NCI-H2107 treated with DMSO at 0.1 percent for 48 hours (cell line): Measurements from ENCODE around the gene KBTBD12.

ENCODE experiments used
- DNase-seq: peaks from one replicate; lab custom pipeline; 2025; ENCODE audit not compliant: unreplicated experiment; lab: John Stamatoyannopoulos, UW

KBTBD12 gene

GRCh38 chr3:127984241-127984975 is 69.4 kb downstream of the KBTBD12 start:
- no peak for DNase-seq

- no peak for DNase-seq
Measured at GRCh38 chr3:127985216-127985615, 70.2 kb downstream of the KBTBD12 start.

- no peak for DNase-seq
Measured at GRCh38 chr3:127985655-127986225, 70.7 kb downstream of the KBTBD12 start.

GRCh38 chr3:127986803-127987202 is 71.8 kb downstream of the KBTBD12 start:
- no peak for DNase-seq

- no peak for DNase-seq
Measured at GRCh38 chr3:127987309-127987995, 72.4 kb downstream of the KBTBD12 start.

- DNase-seq = no peak
Measured at GRCh38 chr3:127988770-127989557, 73.9 kb downstream of the KBTBD12 start.

- no peak for DNase-seq
Measured at GRCh38 chr3:127990051-127990450, 75.0 kb downstream of the KBTBD12 start.

GRCh38 chr3:127990461-127990860 is 75.4 kb downstream of the KBTBD12 start:
- no peak for DNase-seq

GRCh38 chr3:127991251-127991650 is 76.2 kb downstream of the KBTBD12 start:
- DNase-seq = no peak

- DNase-seq = no peak
Measured at GRCh38 chr3:127991681-127992080, 76.6 kb downstream of the KBTBD12 start.

GRCh38 chr3:127992127-127992526 is 77.1 kb downstream of the KBTBD12 start:
- no peak for DNase-seq

GRCh38 chr3:127994011-127994410 is 79.0 kb downstream of the KBTBD12 start:
- DNase-seq = no peak

- no peak for DNase-seq
Measured at GRCh38 chr3:127997016-127997415, 82.0 kb downstream of the KBTBD12 start.

- no peak for DNase-seq
Measured at GRCh38 chr3:127997961-127998360, 82.9 kb downstream of the KBTBD12 start.

GRCh38 chr3:127998596-127998995 is 83.6 kb downstream of the KBTBD12 start:
- DNase-seq = no peak

GRCh38 chr3:127999509-128000106 is 84.6 kb downstream of the KBTBD12 start:
- no peak for DNase-seq

- DNase-seq = no peak
Measured at GRCh38 chr3:128001576-128001975, 86.5 kb downstream of the KBTBD12 start.

- DNase-seq = no peak
Measured at GRCh38 chr3:128004661-128005060, 89.6 kb downstream of the KBTBD12 start.

- DNase-seq = no peak
Measured at GRCh38 chr3:128006061-128007032, 91.3 kb downstream of the KBTBD12 start.

GRCh38 chr3:128007033-128007424 is 92.0 kb downstream of the KBTBD12 start:
- DNase-seq = no peak
